Upper lobe of left lung (tissue), 4 donors: ENCODE results near the gene C1orf159.

Experiments used
- POLR2A ChIP-seq, 4 donors: fragments of 450-650 bp; IDR thresholded peaks; one replicate each; pipeline ENCODE4 v1.5.1; 2016 to 2017; ENCODE audit warnings: antibody characterized with exemption in 4 of 4, mild to moderate bottlenecking in 2 of 4
- TF ChIP-seq, protein P1 (sequence below), 6 experiments: fragments of 450-650 bp in 4 of 6; fragments of 200-600 bp in 2 of 6; sonication (generic) in 2 of 6; IDR thresholded peaks; one replicate each; pipeline ENCODE4 v1.5.1; 2016 to 2019; ENCODE audit warnings: antibody characterized with exemption in 6 of 6

DNA sequence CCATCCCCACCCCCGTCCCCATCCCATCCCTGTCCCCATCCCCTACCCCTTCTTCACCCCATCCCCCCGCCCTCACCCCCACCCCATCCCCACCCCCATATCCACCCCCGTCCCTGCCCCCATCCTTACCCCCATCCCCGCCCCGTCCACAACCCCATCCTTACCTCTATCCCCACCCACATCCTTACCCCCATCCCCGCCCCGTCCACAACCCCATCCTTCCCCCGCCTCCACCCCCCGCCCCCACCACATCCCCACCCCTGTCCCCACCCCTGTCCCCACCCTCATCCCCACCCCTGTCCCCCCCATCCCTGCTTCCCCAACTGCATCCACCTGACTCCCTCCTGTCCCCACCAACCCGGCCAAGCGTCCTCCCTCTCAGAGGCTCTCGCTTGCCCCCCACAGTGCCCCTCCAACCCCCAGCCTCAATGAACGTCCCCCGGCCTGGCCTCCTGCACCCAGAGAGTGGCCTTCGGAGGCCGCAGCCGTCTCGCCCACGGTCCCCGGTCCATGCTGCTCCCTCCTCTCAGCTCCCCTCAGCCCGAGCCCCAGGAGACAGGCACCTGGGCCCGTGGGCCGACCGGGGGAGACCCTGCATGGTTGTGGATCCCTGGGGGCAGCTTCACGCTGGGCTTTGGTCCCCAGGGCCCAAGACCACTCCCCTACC lies 25.5 kb upstream of the C1orf159 start:
- TF ChIP-seq, protein P1, sequence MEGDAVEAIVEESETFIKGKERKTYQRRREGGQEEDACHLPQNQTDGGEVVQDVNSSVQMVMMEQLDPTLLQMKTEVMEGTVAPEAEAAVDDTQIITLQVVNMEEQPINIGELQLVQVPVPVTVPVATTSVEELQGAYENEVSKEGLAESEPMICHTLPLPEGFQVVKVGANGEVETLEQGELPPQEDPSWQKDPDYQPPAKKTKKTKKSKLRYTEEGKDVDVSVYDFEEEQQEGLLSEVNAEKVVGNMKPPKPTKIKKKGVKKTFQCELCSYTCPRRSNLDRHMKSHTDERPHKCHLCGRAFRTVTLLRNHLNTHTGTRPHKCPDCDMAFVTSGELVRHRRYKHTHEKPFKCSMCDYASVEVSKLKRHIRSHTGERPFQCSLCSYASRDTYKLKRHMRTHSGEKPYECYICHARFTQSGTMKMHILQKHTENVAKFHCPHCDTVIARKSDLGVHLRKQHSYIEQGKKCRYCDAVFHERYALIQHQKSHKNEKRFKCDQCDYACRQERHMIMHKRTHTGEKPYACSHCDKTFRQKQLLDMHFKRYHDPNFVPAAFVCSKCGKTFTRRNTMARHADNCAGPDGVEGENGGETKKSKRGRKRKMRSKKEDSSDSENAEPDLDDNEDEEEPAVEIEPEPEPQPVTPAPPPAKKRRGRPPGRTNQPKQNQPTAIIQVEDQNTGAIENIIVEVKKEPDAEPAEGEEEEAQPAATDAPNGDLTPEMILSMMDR (IDR thresholded peaks at IDR 0.05) = no peak
- no peak for TF ChIP-seq POLR2A (IDR thresholded peaks at IDR 0.05)
